ENCODE data around the gene AHNAK2.
A peak's percentile ranks its signal among the peaks of the same experiment; 100 is the strongest.

AHNAK2 gene

DNA sequence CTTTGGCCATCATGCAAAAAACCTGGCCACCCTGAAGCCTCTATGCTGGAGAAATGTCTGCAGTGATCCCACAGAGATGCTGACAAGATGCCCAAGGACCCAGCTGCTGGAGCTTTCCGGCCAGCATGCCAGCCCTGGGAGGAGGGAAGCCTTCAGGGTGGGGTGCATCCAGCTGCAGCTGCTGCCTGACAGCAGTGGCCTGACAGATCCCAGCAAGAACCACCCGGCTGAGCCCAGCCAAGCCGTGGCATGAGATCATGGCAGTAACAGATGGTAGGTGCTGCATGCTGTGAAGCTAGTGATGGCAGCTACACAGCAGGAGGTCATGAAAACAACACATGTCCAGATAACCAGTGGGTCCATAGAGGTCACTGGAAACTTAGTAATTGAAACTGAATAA is 21.2 kb upstream of the AHNAK2 start:
- Histone ChIP-seq H3K36me3 (no peaks in the 10 kb centered on the region; the same call in 1 of the 2 replicates), H3K9me3 (ENCODE audit: severe bottlenecking) (peaks cover 10% of the 10 kb centered on the region), H3K27ac (no peak overlapping the region), H3K27me3 (ENCODE audit: insufficient read depth, low read depth, severe bottlenecking) (no peaks in the 10 kb centered on the region), H3K4me3 (ENCODE audit: low read depth, low read length) (no peak overlapping the region)
- TF ChIP-seq CTCF (IDR thresholded peaks at IDR 0.05; ENCODE audit: low read depth, low read length): no peak
- DNase-seq: peak; percentile 70

DNA sequence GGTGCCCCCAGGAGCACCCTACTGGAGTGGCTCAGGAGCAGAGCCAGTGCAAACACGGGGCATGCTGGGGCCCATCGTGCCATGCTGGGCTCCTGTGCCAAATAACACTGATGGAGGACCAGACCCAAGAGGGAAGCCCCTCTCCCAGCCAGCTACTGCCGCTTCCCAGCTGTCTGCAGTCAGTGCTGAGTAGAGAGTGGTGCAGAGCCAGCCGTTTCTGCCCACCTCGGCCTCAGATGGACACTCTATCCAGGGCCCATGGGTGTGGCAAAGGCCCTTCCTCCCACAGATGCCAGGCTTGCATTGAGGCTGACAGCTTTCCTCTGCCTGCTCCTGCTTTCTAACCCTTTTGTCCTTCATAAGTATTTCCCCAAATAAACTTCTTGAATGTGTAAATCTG is 20.6 kb upstream of the AHNAK2 start:
- Histone ChIP-seq H3K36me3 (peaks cover 2% of the 10 kb centered on the region), H3K9me3 (ENCODE audit: severe bottlenecking) (peaks cover 10% of the 10 kb centered on the region), H3K27me3 (ENCODE audit: insufficient read depth, low read depth, severe bottlenecking) (no peaks in the 10 kb centered on the region), H3K4me3 (ENCODE audit: low read depth, low read length) (no peak overlapping the region), H3K27ac (no peak overlapping the region)
- no peak for DNase-seq
- no peak for TF ChIP-seq CTCF (IDR thresholded peaks at IDR 0.05; ENCODE audit: low read depth, low read length)

GRCh38 chr14:104996483-104996882 is 18.3 kb upstream of the AHNAK2 start:
- Histone ChIP-seq H3K27ac (no peak overlapping the region), H3K36me3 (peaks cover 6% of the 10 kb centered on the region), H3K4me3 (ENCODE audit: low read depth, low read length) (no peak overlapping the region), H3K27me3 (ENCODE audit: insufficient read depth, low read depth, severe bottlenecking) (no peaks in the 10 kb centered on the region), H3K9me3 (ENCODE audit: severe bottlenecking) (peaks cover 10% of the 10 kb centered on the region)
- DNase-seq: no peak
- TF ChIP-seq CTCF (IDR thresholded peaks at IDR 0.05; ENCODE audit: low read depth, low read length): no peak

- H3K27me3 ChIP-seq (ENCODE audit: insufficient read depth, low read depth, severe bottlenecking): no peaks in the 10 kb centered on the region
- peaks cover 6% of the 10 kb centered on the region for H3K36me3 ChIP-seq
- H3K27ac ChIP-seq: no peak overlapping the region
- peaks cover 10% of the 10 kb centered on the region for H3K9me3 ChIP-seq (ENCODE audit: severe bottlenecking)
- no peak overlapping the region for H3K4me3 ChIP-seq (ENCODE audit: low read depth, low read length)
- DNase-seq: no peak
- TF ChIP-seq CTCF (IDR thresholded peaks at IDR 0.05; ENCODE audit: low read depth, low read length): no peak
These were observed 17.9 kb upstream of the AHNAK2 start for GRCh38 chr14:104996032-104996431.

DNA sequence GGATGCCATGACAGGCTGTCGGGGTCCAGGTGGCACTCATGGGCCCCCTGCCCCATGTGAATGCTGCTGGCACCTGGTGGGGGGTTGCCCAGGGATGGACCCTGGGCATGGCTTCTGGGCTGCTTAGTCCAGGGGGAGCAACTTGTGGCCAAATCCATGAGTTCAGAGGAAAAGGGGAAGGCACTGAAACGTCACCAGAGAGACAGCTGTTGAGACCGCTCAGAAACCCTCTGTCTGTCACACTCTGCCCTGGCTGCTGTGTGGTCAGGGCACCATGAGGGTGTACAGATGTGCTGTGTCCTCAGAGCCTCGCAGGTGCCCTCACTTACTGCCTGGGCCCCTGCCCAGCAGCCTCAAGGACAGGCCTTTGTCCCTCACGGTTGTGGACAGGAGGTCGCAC is 16.8 kb upstream of the AHNAK2 start:
- Histone ChIP-seq H3K4me3 (ENCODE audit: low read depth, low read length) (no peak overlapping the region), H3K9me3 (ENCODE audit: severe bottlenecking) (peaks cover 10% of the 10 kb centered on the region), H3K36me3 (peaks cover 6% of the 10 kb centered on the region), H3K27me3 (ENCODE audit: insufficient read depth, low read depth, severe bottlenecking) (no peaks in the 10 kb centered on the region), H3K27ac (no peak overlapping the region)
- TF ChIP-seq CTCF (IDR thresholded peaks at IDR 0.05; ENCODE audit: low read depth, low read length): no peak
- no peak for DNase-seq

DNA sequence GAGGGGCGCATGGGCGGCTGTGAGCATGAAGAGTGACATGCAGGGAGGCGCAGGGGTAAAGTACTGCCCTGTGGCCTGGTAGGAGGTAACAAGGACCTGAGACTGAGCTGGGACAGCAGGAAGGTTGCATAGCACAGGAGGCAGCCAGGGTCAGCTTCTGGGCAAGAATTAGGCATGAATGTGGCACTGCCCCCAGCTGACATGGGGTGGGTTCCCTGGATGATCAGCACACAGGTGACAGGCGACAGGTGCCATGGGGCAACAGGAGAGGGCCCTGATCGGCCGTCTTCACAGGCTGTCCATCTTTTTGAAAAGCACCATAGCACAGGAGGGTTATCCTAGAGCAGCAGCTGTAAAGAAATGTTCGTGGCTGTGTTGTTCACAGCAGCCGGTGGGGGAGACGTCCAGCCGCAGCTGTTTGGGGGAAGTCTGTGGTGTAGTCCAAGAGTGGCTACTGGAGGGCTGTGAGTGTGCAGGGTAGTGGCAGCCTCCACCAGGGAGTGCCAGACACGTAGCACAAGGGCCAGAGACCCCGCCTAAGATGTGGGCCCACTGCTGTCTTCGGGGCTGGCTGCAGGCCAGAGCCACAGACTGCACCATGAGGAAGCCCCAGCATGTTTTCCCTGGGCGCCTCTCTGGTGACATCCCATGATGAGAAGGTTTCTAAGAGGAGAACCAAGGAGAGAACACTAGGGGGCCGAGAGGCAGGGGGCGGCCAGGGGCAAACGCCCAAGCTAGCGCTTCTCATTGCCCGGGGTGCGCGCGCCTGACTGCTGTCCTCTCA is 15.8 kb upstream of the AHNAK2 start:
- Histone ChIP-seq H3K27me3 (ENCODE audit: insufficient read depth, low read depth, severe bottlenecking) (no peaks in the 10 kb centered on the region), H3K9me3 (ENCODE audit: severe bottlenecking) (peaks cover 5% of the 10 kb centered on the region), H3K4me3 (ENCODE audit: low read depth, low read length) (no peak overlapping the region), H3K27ac (peak overlapping the region; percentile 25), H3K36me3 (peaks cover 6% of the 10 kb centered on the region)
- TF ChIP-seq CTCF (IDR thresholded peaks at IDR 0.05; ENCODE audit: low read depth, low read length): no peak
- DNase-seq: no peak

Data from WERI-Rb-1 (cell line).